Peyer's patch (tissue), 4 donors: ENCODE data around the gene FBRSL1. TPM values are rescaled to one million over a fixed set of nuclear protein-coding genes. Genes with fewer than 3 reads are reported as not detected.

Experiments
- DNase-seq, 3 donors: peaks; one replicate each; pipeline ENCODE4 v3.0.0-alpha.2; 2017 to 2019
- H3K27ac ChIP-seq, 4 donors: fragments of 200-600 bp; sonication (generic); one replicate each; pipeline ENCODE4 v1.5.1; 2016 to 2019
- H3K27me3 ChIP-seq, 2 donors: fragments of 200-600 bp; sonication (generic); one replicate each; pipeline ENCODE4 v1.5.1; 2019
- H3K36me3 ChIP-seq, 3 donors: fragments of 200-600 bp; sonication (generic); one replicate each; pipeline ENCODE4 v1.5.1; 2016 to 2019
- H3K4me1 ChIP-seq, 4 donors: fragments of 200-600 bp; sonication (generic); one replicate each; pipeline ENCODE4 v1.5.1; 2016 to 2019
- H3K4me3 ChIP-seq, 4 donors: fragments of 200-600 bp; sonication (generic); 1 replicate in 3 of 4; 2 replicates in 1 of 4; pipeline ENCODE4 v1.5.1; 2016 to 2019; ENCODE audit warnings: mild to moderate bottlenecking in 1 of 4
- H3K9me3 ChIP-seq, 4 donors: fragments of 200-600 bp; sonication (generic); one replicate each; pipeline ENCODE4 v1.5.1; 2016 to 2019; ENCODE audit warnings: mild to moderate bottlenecking in 1 of 4
- POLR2A ChIP-seq, 2 donors: fragments of 450-650 bp; IDR thresholded peaks; one replicate each; pipeline ENCODE4 v1.5.1; 2017; ENCODE audit warnings: antibody characterized with exemption in 2 of 2, mild to moderate bottlenecking in 2 of 2, moderate library complexity in 2 of 2
- total RNA-seq, 4 donors: library from RNA; depleted of rRNA; stranded (reverse); fragments of >200 nt; gene quantifications; one replicate each; pipeline ENCODE4 v1.1.0, GENCODE V29; 2016
- TF ChIP-seq, protein P1 (sequence below), 6 experiments: fragments of 450-650 bp in 4 of 6; fragments of 200-600 bp in 2 of 6; sonication (generic) in 1 of 6; IDR thresholded peaks; one replicate each; pipeline ENCODE4 v1.5.1; 2017 to 2019; ENCODE audit warnings: antibody characterized with exemption in 6 of 6, mild to moderate bottlenecking in 3 of 6, moderate library complexity in 1 of 6

Gene FBRSL1
- total RNA-seq, 4 donors from 2014 or later, result 48.3 to 484 (median 63.5) TPM

DNA sequence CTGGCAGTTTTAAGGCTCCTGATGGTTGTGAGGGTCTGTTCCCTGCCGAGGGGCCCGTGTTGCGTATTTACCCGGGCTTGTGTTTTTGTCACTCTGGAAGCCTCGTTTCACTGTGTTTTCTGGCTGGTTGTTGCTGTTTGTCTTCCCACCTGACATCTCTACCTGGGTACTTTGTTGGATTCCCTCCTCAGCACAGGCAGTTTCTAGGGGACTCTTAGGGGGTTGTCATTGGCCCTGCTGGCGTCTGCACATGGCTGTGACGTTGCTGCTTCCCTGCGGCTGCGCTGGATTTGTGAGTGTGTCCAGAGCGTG is 6.4 kb downstream of the FBRSL1 start:
- no peak for DNase-seq
- no peaks in the 10 kb centered on the region for H3K27me3 ChIP-seq
- H3K9me3 ChIP-seq, result no peaks in the 10 kb centered on the region
- H3K27ac ChIP-seq, result no peak overlapping the region
- no peak overlapping the region for H3K4me3 ChIP-seq
- peaks cover 0 to 9% (median 0%) of the 10 kb centered on the region in 3 donors for H3K36me3 ChIP-seq
- TF ChIP-seq, protein P1, sequence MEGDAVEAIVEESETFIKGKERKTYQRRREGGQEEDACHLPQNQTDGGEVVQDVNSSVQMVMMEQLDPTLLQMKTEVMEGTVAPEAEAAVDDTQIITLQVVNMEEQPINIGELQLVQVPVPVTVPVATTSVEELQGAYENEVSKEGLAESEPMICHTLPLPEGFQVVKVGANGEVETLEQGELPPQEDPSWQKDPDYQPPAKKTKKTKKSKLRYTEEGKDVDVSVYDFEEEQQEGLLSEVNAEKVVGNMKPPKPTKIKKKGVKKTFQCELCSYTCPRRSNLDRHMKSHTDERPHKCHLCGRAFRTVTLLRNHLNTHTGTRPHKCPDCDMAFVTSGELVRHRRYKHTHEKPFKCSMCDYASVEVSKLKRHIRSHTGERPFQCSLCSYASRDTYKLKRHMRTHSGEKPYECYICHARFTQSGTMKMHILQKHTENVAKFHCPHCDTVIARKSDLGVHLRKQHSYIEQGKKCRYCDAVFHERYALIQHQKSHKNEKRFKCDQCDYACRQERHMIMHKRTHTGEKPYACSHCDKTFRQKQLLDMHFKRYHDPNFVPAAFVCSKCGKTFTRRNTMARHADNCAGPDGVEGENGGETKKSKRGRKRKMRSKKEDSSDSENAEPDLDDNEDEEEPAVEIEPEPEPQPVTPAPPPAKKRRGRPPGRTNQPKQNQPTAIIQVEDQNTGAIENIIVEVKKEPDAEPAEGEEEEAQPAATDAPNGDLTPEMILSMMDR (IDR thresholded peaks at IDR 0.05), result no peak
- no peak for TF ChIP-seq POLR2A (IDR thresholded peaks at IDR 0.05)
- peaks cover 7 to 71% (median 48%) of the 10 kb centered on the region in 4 donors for H3K4me1 ChIP-seq

DNA sequence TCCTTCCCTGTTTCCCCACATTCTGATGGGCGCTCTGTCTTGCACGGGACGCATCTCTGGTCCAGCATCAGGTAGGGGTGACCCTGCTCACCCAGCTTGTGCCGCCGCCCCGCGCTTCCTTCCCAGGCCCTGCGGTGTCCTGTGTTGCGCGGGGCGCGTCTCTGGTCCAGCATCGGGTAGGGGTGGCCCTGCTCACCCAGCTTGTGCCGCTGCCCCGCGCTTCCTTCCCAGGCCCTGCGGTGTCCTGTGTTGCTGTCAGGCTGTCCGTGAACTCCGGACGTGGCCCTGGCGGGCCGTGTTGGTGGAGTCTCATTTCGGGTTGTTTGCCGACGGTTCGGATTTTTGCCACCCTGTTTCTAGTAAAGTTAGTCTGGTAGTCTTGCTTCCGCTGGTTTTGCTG is 6.8 kb downstream of the FBRSL1 start:
- Histone ChIP-seq H3K27ac (no peak overlapping the region), H3K27me3 (no peaks in the 10 kb centered on the region), H3K4me1 (peaks cover 6 to 71% (median 44%) of the 10 kb centered on the region in 4 donors), H3K4me3 (no peak overlapping the region), H3K36me3 (peaks cover 0 to 9% (median 0%) of the 10 kb centered on the region in 3 donors), H3K9me3 (no peaks in the 10 kb centered on the region)
- no peak for DNase-seq
- no peak for TF ChIP-seq POLR2A (IDR thresholded peaks at IDR 0.05)
- TF ChIP-seq, protein P1 (IDR thresholded peaks at IDR 0.05), result no peak

DNA sequence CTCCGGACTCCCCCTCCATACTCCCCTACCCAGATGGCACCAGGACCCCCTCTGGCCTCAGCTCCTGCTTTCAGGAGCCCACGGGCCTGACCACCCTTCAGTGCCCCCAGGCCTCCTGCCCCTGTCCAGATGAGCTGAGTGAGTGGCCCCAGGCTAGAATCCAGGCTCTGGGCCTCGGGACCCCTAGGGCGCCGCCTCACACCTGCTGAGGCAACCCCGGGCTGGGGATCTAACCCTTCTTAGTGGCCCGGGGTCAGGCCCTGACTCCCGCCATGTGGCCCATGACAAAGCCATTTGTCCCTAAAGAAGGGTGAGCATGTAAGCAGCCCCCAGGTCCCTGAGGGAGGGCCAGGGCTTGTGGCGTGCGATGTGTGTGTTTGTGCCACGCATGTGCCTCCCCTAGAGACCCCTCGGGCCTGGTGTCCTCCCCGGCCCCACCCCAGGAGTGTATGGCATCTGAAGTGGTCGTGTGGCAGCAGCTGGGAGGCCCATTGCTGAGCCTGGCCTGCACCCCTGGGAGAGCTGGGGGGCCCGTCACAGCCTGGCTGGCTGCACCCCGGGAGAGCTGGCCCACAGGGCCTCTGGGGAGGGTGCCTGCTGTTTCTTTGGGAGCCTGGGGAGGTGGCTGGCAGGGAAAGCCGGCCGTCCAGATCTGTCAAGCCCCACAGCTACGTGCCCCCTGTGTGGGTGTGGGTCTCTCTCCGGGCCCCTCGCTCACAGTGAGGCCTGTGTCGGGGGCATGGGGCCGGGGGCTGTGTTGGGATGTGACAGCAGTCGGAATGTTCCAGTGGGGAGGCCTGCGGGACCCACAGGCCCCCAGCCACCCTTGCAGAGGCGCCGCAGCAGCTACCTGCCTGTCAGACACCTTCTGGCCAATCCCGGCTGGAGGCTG is 7.8 kb downstream of the FBRSL1 start:
- no peak for DNase-seq
- TF ChIP-seq, protein P1 (IDR thresholded peaks at IDR 0.05), result no peak
- TF ChIP-seq POLR2A (IDR thresholded peaks at IDR 0.05), result no peak
- no peak overlapping the region for H3K27ac ChIP-seq
- H3K4me3 ChIP-seq, result no peak overlapping the region
- H3K27me3 ChIP-seq, result no peaks in the 10 kb centered on the region
- H3K36me3 ChIP-seq, result peaks cover 0 to 9% (median 0%) of the 10 kb centered on the region in 3 donors
- peaks cover 3 to 68% (median 34%) of the 10 kb centered on the region in 4 donors for H3K4me1 ChIP-seq
- no peaks in the 10 kb centered on the region for H3K9me3 ChIP-seq

DNA sequence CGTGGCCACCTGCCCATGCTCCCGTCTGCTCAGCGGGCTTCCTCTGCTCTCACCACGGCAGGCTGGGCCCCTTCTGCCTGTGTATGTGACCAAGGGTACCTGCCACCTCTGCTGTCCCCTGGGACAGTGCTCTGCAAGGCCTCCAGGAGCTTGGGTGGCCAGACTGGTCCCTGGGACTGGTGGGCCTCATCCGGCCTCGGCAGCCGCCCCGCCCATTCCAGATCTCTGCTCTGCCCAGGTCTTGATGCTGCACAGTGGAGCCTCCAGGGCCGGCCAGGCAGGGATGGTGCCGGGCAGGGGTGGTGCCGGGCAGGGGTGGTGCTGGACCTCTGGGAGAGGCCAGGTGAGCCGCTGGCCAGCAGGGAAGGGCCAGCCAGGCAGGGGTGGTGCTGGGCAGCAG is 9.0 kb downstream of the FBRSL1 start:
- TF ChIP-seq, protein P1 (IDR thresholded peaks at IDR 0.05), result no peak
- no peak for TF ChIP-seq POLR2A (IDR thresholded peaks at IDR 0.05)
- Histone ChIP-seq H3K27ac (no peak overlapping the region), H3K4me1 (peaks cover 3 to 68% (median 32%) of the 10 kb centered on the region in 4 donors), H3K27me3 (no peaks in the 10 kb centered on the region), H3K9me3 (no peaks in the 10 kb centered on the region), H3K36me3 (peaks cover 0 to 9% (median 0%) of the 10 kb centered on the region in 3 donors), H3K4me3 (no peak overlapping the region)
- no peak for DNase-seq

DNA sequence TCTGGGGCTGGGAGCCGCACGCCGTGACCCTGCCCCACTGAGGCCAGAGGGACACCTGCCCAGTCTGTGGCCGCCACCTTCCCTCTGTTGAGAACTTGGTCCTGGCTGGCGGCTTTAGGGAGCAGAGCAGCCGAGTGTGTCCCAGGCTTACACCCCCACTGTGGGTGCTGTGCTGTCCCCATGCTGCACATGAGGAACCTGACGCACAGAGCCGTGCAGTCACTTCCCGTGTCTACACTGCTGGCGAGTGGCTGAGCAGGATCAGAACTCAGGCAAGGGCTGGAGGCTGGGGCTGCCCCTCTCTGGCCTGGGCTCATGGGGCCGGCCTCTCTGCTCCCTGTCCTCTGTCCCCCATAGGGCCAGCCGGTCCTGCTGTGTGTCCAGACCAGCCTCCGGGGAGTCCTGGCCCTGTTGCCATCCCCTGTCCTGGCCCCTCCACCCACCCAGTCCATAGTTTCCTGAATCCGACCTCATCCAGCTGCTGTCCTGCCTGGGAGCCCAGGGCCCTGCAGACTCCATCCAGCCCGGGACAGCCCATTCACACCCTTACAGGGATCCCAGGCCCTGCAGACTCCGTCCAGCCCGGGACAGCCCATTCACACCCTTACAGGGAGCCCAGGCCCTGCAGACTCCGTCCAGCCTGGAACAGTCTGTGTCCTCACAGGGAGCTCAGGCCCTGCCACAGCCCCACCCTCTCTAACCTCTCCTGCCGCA is 10.3 kb downstream of the FBRSL1 start:
- H3K27me3 ChIP-seq, result no peaks in the 10 kb centered on the region
- H3K4me1 ChIP-seq, result peaks cover 0 to 67% (median 31%) of the 10 kb centered on the region in 4 donors
- H3K36me3 ChIP-seq, result no peaks in the 10 kb centered on the region
- H3K9me3 ChIP-seq, result no peaks in the 10 kb centered on the region
- no peak for DNase-seq
- H3K4me3 ChIP-seq, result no peak overlapping the region
- H3K27ac ChIP-seq, result no peak overlapping the region
- TF ChIP-seq, protein P1 (IDR thresholded peaks at IDR 0.05), result no peak
- TF ChIP-seq POLR2A (IDR thresholded peaks at IDR 0.05), result no peak
